ENCODE data around the gene FBXW12.

DNA sequence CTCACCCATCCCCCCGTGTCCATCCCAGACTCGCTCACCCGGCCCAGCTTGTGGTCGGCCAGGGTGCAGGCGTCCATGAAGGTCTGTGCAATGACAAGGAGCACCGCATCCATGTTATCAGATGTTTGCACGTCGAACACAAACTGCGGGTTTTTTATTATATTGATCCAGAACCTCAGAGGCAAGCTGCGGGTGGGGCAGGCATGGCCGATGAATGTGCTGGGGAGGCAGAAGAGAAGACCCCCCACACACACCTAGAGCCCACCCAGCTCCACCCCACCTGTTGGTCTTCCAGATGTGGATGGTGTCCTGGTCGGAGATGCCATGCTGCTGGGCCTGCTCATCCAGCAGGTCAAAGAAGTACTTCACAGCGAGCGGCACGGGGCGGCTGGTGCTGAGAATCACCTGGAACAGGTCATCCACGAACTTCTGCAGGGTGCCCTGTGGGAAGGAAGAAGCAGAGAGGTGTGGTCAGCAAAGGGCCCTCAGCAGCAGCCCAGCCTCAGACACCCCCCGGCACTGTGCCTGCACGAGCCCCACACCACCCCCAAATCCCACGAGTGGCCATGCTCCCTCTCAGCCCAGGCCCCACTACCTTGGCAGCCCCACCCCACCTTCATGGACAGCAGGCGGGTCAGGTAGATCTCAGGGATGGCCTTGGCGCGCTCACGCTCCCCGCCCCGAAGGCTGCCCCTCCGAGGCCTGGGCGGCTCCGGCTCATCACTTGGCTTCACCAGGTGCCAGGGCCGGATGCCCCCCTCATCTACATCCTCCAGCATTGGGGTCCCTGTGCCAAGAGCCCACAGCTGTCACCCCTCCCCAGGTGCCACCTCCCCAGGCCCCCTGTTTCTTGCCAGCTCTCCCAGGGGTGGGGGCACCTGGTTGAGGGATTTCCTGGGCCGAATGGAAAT lies 37.5 kb downstream of the FBXW12 start:
- TF ChIP-seq, protein P1, sequence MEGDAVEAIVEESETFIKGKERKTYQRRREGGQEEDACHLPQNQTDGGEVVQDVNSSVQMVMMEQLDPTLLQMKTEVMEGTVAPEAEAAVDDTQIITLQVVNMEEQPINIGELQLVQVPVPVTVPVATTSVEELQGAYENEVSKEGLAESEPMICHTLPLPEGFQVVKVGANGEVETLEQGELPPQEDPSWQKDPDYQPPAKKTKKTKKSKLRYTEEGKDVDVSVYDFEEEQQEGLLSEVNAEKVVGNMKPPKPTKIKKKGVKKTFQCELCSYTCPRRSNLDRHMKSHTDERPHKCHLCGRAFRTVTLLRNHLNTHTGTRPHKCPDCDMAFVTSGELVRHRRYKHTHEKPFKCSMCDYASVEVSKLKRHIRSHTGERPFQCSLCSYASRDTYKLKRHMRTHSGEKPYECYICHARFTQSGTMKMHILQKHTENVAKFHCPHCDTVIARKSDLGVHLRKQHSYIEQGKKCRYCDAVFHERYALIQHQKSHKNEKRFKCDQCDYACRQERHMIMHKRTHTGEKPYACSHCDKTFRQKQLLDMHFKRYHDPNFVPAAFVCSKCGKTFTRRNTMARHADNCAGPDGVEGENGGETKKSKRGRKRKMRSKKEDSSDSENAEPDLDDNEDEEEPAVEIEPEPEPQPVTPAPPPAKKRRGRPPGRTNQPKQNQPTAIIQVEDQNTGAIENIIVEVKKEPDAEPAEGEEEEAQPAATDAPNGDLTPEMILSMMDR (tag by site-specific recombination; IDR thresholded peaks at IDR 0.05), result no peak
- TF ChIP-seq ZNF521 (tag by site-specific recombination; IDR thresholded peaks at IDR 0.05) (no peak), ZNF274 (IDR thresholded peaks at IDR 0.05; ENCODE audit: low read length) (no peak), ZNF274 (tag by site-specific recombination; IDR thresholded peaks at IDR 0.05; ENCODE audit: borderline replicate concordance) (no peak), SCRT2 (tag by site-specific recombination; IDR thresholded peaks at IDR 0.05) (peak; percentile 57)
